ENCODE results near the gene GEN1. TPM values are rescaled to one million over a fixed set of nuclear protein-coding genes. Genes with fewer than 3 reads are reported as not detected.

Gene GEN1
- total RNA-seq, 4 donors from 2014 or later, result 1.4 to 5.8 (median 3.0) TPM

- Histone ChIP-seq H3K4me3 (no peak overlapping the region), H3K36me3 (peaks cover 0 to 88% of the 10 kb centered on the region in 2 donors), H3K4me1 (no peaks in the 10 kb centered on the region), H3K27me3 (no peaks in the 10 kb centered on the region), H3K27ac (no peak overlapping the region), H3K9me3 (no peaks in the 10 kb centered on the region)
- no peak for TF ChIP-seq CTCF (IDR thresholded peaks at IDR 0.05)
- no peak for TF ChIP-seq POLR2AphosphoS5 (IDR thresholded peaks at IDR 0.05)
- no peak for TF ChIP-seq POLR2A (IDR thresholded peaks at IDR 0.05)
- TF ChIP-seq EP300 (IDR thresholded peaks at IDR 0.05), result no peak
- 93% methylated on average over 9 of the region's 9 CpGs for WGBS, 2 donors (ENCODE audit: low coverage in 1 of 2)
- no peak for ATAC-seq
Measured at GRCh38 chr2:17710547-17711248, 43.2 kb upstream of the GEN1 start.

GRCh38 chr2:17713291-17713690 lies 40.6 kb upstream of the GEN1 start:
- no peak for ATAC-seq

GRCh38 chr2:17717666-17718065 lies 36.3 kb upstream of the GEN1 start:
- H3K27me3 ChIP-seq, result no peaks in the 10 kb centered on the region
- H3K4me3 ChIP-seq, result no peak overlapping the region
- WGBS, 2 donors (ENCODE audit: low coverage in 1 of 2), result 90 to 100% methylated on average over 4 of the region's 4 CpGs
- ATAC-seq, result no peak
- H3K9me3 ChIP-seq, result no peaks in the 10 kb centered on the region
- H3K4me1 ChIP-seq, result no peaks in the 10 kb centered on the region
- TF ChIP-seq CTCF (IDR thresholded peaks at IDR 0.05) (no peak), POLR2A (IDR thresholded peaks at IDR 0.05) (no peak), POLR2AphosphoS5 (IDR thresholded peaks at IDR 0.05) (no peak), EP300 (IDR thresholded peaks at IDR 0.05) (no peak)
- no peak overlapping the region for H3K27ac ChIP-seq
- H3K36me3 ChIP-seq, result peaks cover 0 to 87% of the 10 kb centered on the region in 2 donors

More at GRCh38 chr2:17713291-17713690, 40.6 kb upstream of the GEN1 start:
- Histone ChIP-seq H3K27me3 (no peaks in the 10 kb centered on the region), H3K36me3 (peaks cover 0 to 92% of the 10 kb centered on the region in 2 donors), H3K9me3 (no peaks in the 10 kb centered on the region), H3K27ac (no peak overlapping the region), H3K4me3 (no peak overlapping the region), H3K4me1 (no peaks in the 10 kb centered on the region)
- TF ChIP-seq EP300 (IDR thresholded peaks at IDR 0.05), result no peak
- no peak for TF ChIP-seq POLR2A (IDR thresholded peaks at IDR 0.05)
- no peak for TF ChIP-seq CTCF (IDR thresholded peaks at IDR 0.05)
- TF ChIP-seq POLR2AphosphoS5 (IDR thresholded peaks at IDR 0.05), result no peak
- 100% methylated on average over 1 of the region's 1 CpG for WGBS, 2 donors (ENCODE audit: low coverage in 1 of 2)

GRCh38 chr2:17718689-17719088 lies 35.2 kb upstream of the GEN1 start:
- no peak for ATAC-seq
- no peaks in the 10 kb centered on the region for H3K9me3 ChIP-seq

More at GRCh38 chr2:17718689-17719088, 35.2 kb upstream of the GEN1 start:
- no peak overlapping the region for H3K4me3 ChIP-seq
- TF ChIP-seq CTCF (IDR thresholded peaks at IDR 0.05) (no peak), POLR2A (IDR thresholded peaks at IDR 0.05) (no peak), POLR2AphosphoS5 (IDR thresholded peaks at IDR 0.05) (no peak), EP300 (IDR thresholded peaks at IDR 0.05) (no peak)
- no peaks in the 10 kb centered on the region for H3K4me1 ChIP-seq
- H3K36me3 ChIP-seq, result peaks cover 0 to 77% of the 10 kb centered on the region in 2 donors
- H3K27ac ChIP-seq, result no peak overlapping the region
- H3K27me3 ChIP-seq, result no peaks in the 10 kb centered on the region
- WGBS, 2 donors (ENCODE audit: low coverage in 1 of 2), result 79 to 85% methylated on average over 5 of the region's 5 CpGs
